PC-9 (cell line): ENCODE results near the gene TRIP6. TPM values are rescaled to one million over a fixed set of nuclear protein-coding genes. Genes with fewer than 3 reads are reported as not detected.

Experiments used
- BruUV-seq: library from RNA; stranded (reverse); fragments of 400-500 nt; replicated peaks from 2 replicates; lab custom pipeline; 2021; lab: Mats Ljungman, UMichigan
- CTCF ChIA-PET: fragments of 300-600 bp; sonication (Branson Sonifier 250); formaldehyde crosslinking; loops from one replicate; lab custom pipeline; 2022; ENCODE audit warnings: antibody characterized with exemption; lab: Charles Lee
- POLR2A ChIA-PET: fragments of 300-600 bp; sonication (Branson Sonifier 250); formaldehyde crosslinking; loops from one replicate; lab custom pipeline; 2022; ENCODE audit warnings: antibody characterized with exemption; ENCODE audit not compliant: unreplicated experiment; lab: Charles Lee
- DNase-seq, 2 experiments: peaks; one replicate each; pipeline versions ENCODE4 v3.0.0 to v3.0.0-alpha.2; 2015 to 2022; ENCODE audit warnings: mixed read lengths in 1 of 2
- H2AFZ ChIP-seq: fragments of 200-600 bp; sonication (generic); 2 replicates; pipeline ENCODE4 v1.8.1; 2017; ENCODE audit warnings: antibody characterized with exemption
- H3F3A ChIP-seq: fragments of 200-600 bp; sonication (generic); 2 replicates; pipeline ENCODE4 v1.8.1; 2017; ENCODE audit warnings: antibody characterized with exemption, mild to moderate bottlenecking, low read depth; ENCODE audit not compliant: insufficient read depth
- H3K27ac ChIP-seq: fragments of 200-600 bp; sonication (generic); 2 replicates; pipeline ENCODE4 v1.6.1; 2016; ENCODE audit warnings: mixed run types
- H3K27me3 ChIP-seq: fragments of 200-600 bp; sonication (generic); 2 replicates; pipeline ENCODE4 v1.6.1; 2016; ENCODE audit warnings: low read depth, mixed run types; ENCODE audit not compliant: insufficient read depth
- H3K36me3 ChIP-seq: fragments of 200-600 bp; sonication (generic); 2 replicates; pipeline ENCODE4 v1.6.1; 2016; ENCODE audit warnings: low read depth, mixed run types
- H3K4me1 ChIP-seq: fragments of 200-600 bp; sonication (generic); replicated peaks from 2 replicates; pipeline ENCODE4 v1.6.1; 2016; ENCODE audit warnings: mixed run types; ENCODE audit not compliant: insufficient read depth
- H3K4me2 ChIP-seq: fragments of 200-600 bp; sonication (generic); 2 replicates; pipeline ENCODE4 v1.6.1; 2017; ENCODE audit warnings: mixed run types
- H3K4me3 ChIP-seq: fragments of 200-600 bp; sonication (generic); 2 replicates; pipeline ENCODE4 v1.6.1; 2016; ENCODE audit warnings: mixed run types
- H3K79me2 ChIP-seq: fragments of 200-600 bp; sonication (generic); 2 replicates; pipeline ENCODE4 v1.6.1; 2017; ENCODE audit warnings: low read depth, mixed run types
- H3K9me2 ChIP-seq: fragments of 200-600 bp; sonication (generic); 2 replicates; pipeline ENCODE4 v1.8.1; 2017; ENCODE audit warnings: mild to moderate bottlenecking; ENCODE audit not compliant: insufficient read depth
- H3K9me3 ChIP-seq: fragments of 200-600 bp; sonication (generic); 2 replicates; pipeline ENCODE4 v1.8.1; 2016; ENCODE audit warnings: low read depth; ENCODE audit not compliant: insufficient read depth
- H4K20me1 ChIP-seq: fragments of 200-600 bp; sonication (generic); 2 replicates; pipeline ENCODE4 v1.8.1; 2017; ENCODE audit not compliant: insufficient read depth
- CTCF ChIP-seq: fragments of 200-600 bp; sonication (generic); conservative IDR thresholded peaks from 2 replicates; pipeline ENCODE4 v1.6.1; 2017; ENCODE audit warnings: mixed run types, antibody characterized with exemption, mild to moderate bottlenecking, moderate library complexity
- EZH2 ChIP-seq: fragments of 200-600 bp; sonication (generic); IDR thresholded peaks from 2 replicates; pipeline ENCODE4 v1.8.0; 2017; ENCODE audit warnings: antibody characterized with exemption, low read depth
- intact Hi-C: fragments of 100-400 bp; cut with micrococcal nuclease; formaldehyde crosslinking; loops from one replicate; pipeline ENCODE4 v1.10.0; 2022; ENCODE audit not compliant: unreplicated experiment
- total RNA-seq: library from RNA; stranded (reverse); gene quantifications from 2 replicates; pipeline ENCODE4 v1.2.3, GENCODE V29; 2021

TRIP6 gene
- total RNA-seq, 1 experiment from 2014 or later: 89.3 TPM

GRCh38 chr7:100827330-100828226 is 39.6 kb upstream of the TRIP6 start, which contains the start of gene EPHB4:
Gene EPHB4, minus strand, starts transcription at chr7:100827523. Its CDS starts 493 bp downstream, at chr7:100827030.
- intact Hi-C loops: loop anchor here (1.0 to 10.0 kb wide), 8 partner anchors 9 to 283 kb away; partner anchors contain the start of genes FBXO24, GIGYF1, LRCH4 and SLC12A9
- Histone ChIP-seq H3K79me2 (peaks cover 4% of the 10 kb centered on the region; the same call in 1 of the 2 replicates), H2AFZ (peak within 1 kb of the TSS; percentile 87), H3K4me2 (peak within 1 kb of the TSS; percentile 86), H3K9me3 (no peaks in the 10 kb centered on the region), H3K27me3 (no peaks in the 10 kb centered on the region), H3F3A (no peaks in the 10 kb centered on the region), H3K4me1 (peaks cover 12% of the 10 kb centered on the region; the same call in 1 of the 2 replicates), H3K9me2 (no peaks in the 10 kb centered on the region), H4K20me1 (0 out of 2 replicates have a peak, but pooled peaks cover 6% of the 10 kb centered on the region), H3K4me3 (peak within 1 kb of the TSS; percentile 68), H3K27ac (no peak within 1 kb of the TSS), H3K36me3 (no peaks in the 10 kb centered on the region)
- POLR2A ChIA-PET: interaction anchor here (0.6 to 1.2 kb wide), 10 partner anchors 9 to 680 kb away, joined by 3 to 33 read pairs (median 6); partner anchors contain the start of genes POP7, SLC12A9 and SRRT
- CTCF ChIA-PET: interaction anchor here (0.6 to 1.9 kb wide), 14 partner anchors 8 to 679 kb away, joined by 3 to 14 read pairs (median 6); partner anchors contain the start of genes EPO, POP7 and SLC12A9
- TF ChIP-seq CTCF: no peak; the same call in 1 of the 2 replicates
- no peak for TF ChIP-seq EZH2
- no TSS peak for BruUV-seq
- DNase-seq: peak in 1 of 2 experiments; percentile 85

GRCh38 chr7:100829150-100829716 is 38.0 kb upstream of the TRIP6 start:
- ChIA-PET CTCF (no interaction called here), POLR2A (no interaction called here)
- H3K9me2 ChIP-seq: no peaks in the 10 kb centered on the region
- intact Hi-C loops: loop anchor here (5.0 to 10.0 kb wide), 5 partner anchors 38 to 244 kb away; partner anchors contain the start of genes FBXO24, GIGYF1, LRCH4 and TRIP6
- TF ChIP-seq CTCF (no peak), EZH2 (no peak)
- no TSS peak for BruUV-seq
- H3K27me3 ChIP-seq: no peaks in the 10 kb centered on the region
- no peak overlapping the region for H3K4me3 ChIP-seq
- 0 out of 2 replicates have a peak, but pooled peaks cover 3% of the 10 kb centered on the region for H3F3A ChIP-seq
- H3K27ac ChIP-seq: no peak overlapping the region
- H3K4me2 ChIP-seq: no peak overlapping the region
- H4K20me1 ChIP-seq: 0 out of 2 replicates have a peak, but pooled peaks cover 6% of the 10 kb centered on the region
- H3K4me1 ChIP-seq: peaks cover 12% of the 10 kb centered on the region; the same call in 1 of the 2 replicates
- no peaks in the 10 kb centered on the region for H3K9me3 ChIP-seq
- DNase-seq: no peak
- H2AFZ ChIP-seq: no peak overlapping the region
- no peaks in the 10 kb centered on the region for H3K36me3 ChIP-seq
- peaks cover 4% of the 10 kb centered on the region; the same call in 1 of the 2 replicates for H3K79me2 ChIP-seq

GRCh38 chr7:100830396-100830795 is 36.8 kb upstream of the TRIP6 start:
- Histone ChIP-seq H3K9me2 (no peaks in the 10 kb centered on the region), H3K4me2 (no peak overlapping the region), H3K27me3 (no peaks in the 10 kb centered on the region), H3F3A (0 out of 2 replicates have a peak, but pooled peaks cover 3% of the 10 kb centered on the region), H2AFZ (no peak overlapping the region), H4K20me1 (0 out of 2 replicates have a peak, but pooled peaks cover 4% of the 10 kb centered on the region), H3K9me3 (no peaks in the 10 kb centered on the region), H3K4me3 (no peak overlapping the region), H3K36me3 (no peaks in the 10 kb centered on the region), H3K79me2 (peaks cover 4% of the 10 kb centered on the region; the same call in 1 of the 2 replicates), H3K4me1 (peaks cover 10% of the 10 kb centered on the region; the same call in 1 of the 2 replicates), H3K27ac (no peak overlapping the region)
- intact Hi-C loops: no loop called here
- POLR2A ChIA-PET: no interaction called here
- BruUV-seq: no TSS peak
- CTCF ChIA-PET: no interaction called here
- no peak for TF ChIP-seq CTCF
- DNase-seq: no peak
